ENCODE results near the gene VAT1. TPM values are rescaled to one million over a fixed set of nuclear protein-coding genes. Genes with fewer than 3 reads are reported as not detected.

Gene VAT1
- total and polyA plus RNA-seq, 2 of the 13 experiments (the other 11 are each of a cell fraction or from before 2014, with no cell fraction given), result 143 to 205 TPM

DNA sequence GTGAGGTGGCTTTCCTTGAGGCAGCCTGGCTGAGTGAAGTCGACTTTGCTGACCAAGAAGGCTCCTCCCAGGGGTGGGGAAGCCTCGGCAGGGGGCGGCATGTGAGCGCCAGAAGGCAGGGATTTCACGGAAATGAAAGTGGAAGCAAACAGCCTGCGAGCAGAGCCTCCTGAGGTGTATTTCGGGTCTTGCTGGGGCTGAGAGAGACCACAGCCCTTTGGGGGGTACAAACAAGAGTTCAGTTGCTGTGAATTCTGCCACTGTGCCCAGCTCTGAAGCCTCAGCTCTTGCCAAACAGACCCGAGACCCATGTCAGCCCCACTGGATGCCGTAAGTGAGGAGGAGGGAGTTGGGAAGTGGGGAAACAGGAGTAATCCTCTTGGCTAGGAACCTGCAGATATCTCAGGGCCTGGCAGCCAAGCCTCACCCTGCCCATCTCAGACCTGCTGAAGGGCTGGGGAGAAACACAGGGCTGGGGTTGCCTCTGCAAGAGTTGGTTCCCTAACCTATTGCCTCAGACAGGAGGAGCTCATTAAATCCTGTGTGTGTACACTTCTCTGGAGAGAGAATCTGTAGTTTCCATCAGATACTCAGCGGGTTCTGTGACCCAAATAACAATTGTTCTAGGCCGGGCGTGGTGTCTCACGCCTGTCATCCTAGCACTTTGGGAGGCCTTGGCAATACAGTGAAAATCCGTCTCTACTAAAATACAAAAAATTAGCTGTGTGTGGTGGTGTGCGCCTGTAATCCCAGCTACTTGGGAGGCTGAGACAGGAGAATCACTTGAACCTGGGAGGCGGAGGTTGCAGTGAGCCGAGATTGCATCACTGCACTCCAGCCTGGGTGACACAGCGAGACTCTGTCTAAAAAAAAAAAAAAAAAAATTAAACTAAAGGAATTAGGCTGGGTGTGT is 15.3 kb downstream of the VAT1 start, which contains the start of gene IFI35 (continued):
- TF ChIP-seq ZNF143 (CRISPR knock-in tag; IDR thresholded peaks at IDR 0.05) (0 out of 2 replicates have a peak, but pooled peaks have one; percentile 29), SP140L (CRISPR knock-in tag; IDR thresholded peaks at IDR 0.05; ENCODE audit: borderline replicate concordance) (no peak), BHLHE40 (IDR thresholded peaks at IDR 0.05; ENCODE audit: low read length) (0 out of 2 replicates have a peak, but pooled peaks have one; percentile 14), KDM1A (CRISPR knock-in tag; IDR thresholded peaks at IDR 0.05) (peak; percentile 64; the same call in 1 of the 2 replicates), ZNF230 (CRISPR knock-in tag; IDR thresholded peaks at IDR 0.05) (no peak), ZNF577 (CRISPR knock-in tag; IDR thresholded peaks at IDR 0.05; ENCODE audit: borderline replicate concordance, low read depth) (no peak), ZBTB21 (CRISPR knock-in tag; IDR thresholded peaks at IDR 0.05) (no peak), SKIL (CRISPR knock-in tag; IDR thresholded peaks at IDR 0.05; ENCODE audit: borderline replicate concordance) (no peak), CENPX (CRISPR knock-in tag; IDR thresholded peaks at IDR 0.05) (no peak), ZNF772 (CRISPR knock-in tag; IDR thresholded peaks at IDR 0.05) (peak; percentile 69; the same call in 1 of the 2 replicates), MEIS2 (CRISPR knock-in tag; IDR thresholded peaks at IDR 0.05) (peak; percentile 82; the same call in 1 of the 2 replicates), ZNF776 (CRISPR knock-in tag; IDR thresholded peaks at IDR 0.05) (no peak), MYC (CRISPR knock-in tag; IDR thresholded peaks at IDR 0.05; ENCODE audit: borderline replicate concordance) (peak; percentile 69; the same call in 1 of the 2 replicates), ZNF614 (CRISPR knock-in tag; IDR thresholded peaks at IDR 0.05; ENCODE audit: borderline replicate concordance) (peak; percentile 68; the same call in 1 of the 2 replicates), ZNF670 (CRISPR knock-in tag; IDR thresholded peaks at IDR 0.05; ENCODE audit: borderline replicate concordance) (peak; percentile 57; the same call in 1 of the 2 replicates), ARID2 (CRISPR knock-in tag; IDR thresholded peaks at IDR 0.05; ENCODE audit: borderline replicate concordance) (no peak), ZNF720 (CRISPR knock-in tag; IDR thresholded peaks at IDR 0.05) (no peak), ARNTL (CRISPR knock-in tag; IDR thresholded peaks at IDR 0.05) (peak; percentile 43; the same call in 1 of the 2 replicates), ZBTB7B (CRISPR knock-in tag; IDR thresholded peaks at IDR 0.05) (peak; percentile 59), ZFP62 (CRISPR knock-in tag; IDR thresholded peaks at IDR 0.05) (0 out of 2 replicates have a peak, but pooled peaks have one; percentile 62)
- TF ChIP-seq, protein P1, sequence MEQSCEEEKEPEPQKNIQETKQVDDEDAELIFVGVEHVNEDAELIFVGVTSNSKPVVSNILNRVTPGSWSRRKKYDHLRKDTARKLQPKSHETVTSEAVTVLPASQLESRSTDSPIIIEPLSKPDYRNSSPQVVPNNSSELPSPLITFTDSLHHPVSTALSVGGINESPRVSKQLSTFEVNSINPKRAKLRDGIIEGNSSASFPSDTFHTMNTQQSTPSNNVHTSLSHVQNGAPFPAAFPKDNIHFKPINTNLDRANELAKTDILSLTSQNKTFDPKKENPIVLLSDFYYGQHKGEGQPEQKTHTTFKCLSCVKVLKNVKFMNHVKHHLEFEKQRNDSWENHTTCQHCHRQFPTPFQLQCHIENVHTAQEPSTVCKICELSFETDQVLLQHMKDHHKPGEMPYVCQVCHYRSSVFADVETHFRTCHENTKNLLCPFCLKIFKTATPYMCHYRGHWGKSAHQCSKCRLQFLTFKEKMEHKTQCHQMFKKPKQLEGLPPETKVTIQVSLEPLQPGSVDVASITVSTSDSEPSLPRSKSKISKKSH (CRISPR knock-in tag; IDR thresholded peaks at IDR 0.05; ENCODE audit: borderline replicate concordance), result peak; percentile 67; the same call in 1 of the 2 replicates
- TF ChIP-seq, protein P2, sequence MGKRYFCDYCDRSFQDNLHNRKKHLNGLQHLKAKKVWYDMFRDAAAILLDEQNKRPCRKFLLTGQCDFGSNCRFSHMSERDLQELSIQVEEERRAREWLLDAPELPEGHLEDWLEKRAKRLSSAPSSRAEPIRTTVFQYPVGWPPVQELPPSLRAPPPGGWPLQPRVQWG (CRISPR knock-in tag; IDR thresholded peaks at IDR 0.05; ENCODE audit: borderline replicate concordance, low read depth), result no peak
